ENCODE results near the gene PGLYRP2. TPM values are rescaled to one million over a fixed set of nuclear protein-coding genes. Genes with fewer than 3 reads are reported as not detected.

PGLYRP2 gene
- total RNA-seq, 2 experiments from 2014 or later = not detected

GRCh38 chr19:15445227-15445605 is 34.1 kb downstream of the PGLYRP2 start:
- Mint-ChIP-seq H3K27me3 (no peaks in the 10 kb centered on the region), H3K36me3 (ENCODE audit: low read depth) (peaks cover 7% of the 10 kb centered on the region), H3K27ac (no peak overlapping the region), H3K9me3 (no peaks in the 10 kb centered on the region), H3K4me1 (ENCODE audit: low read depth) (peaks cover 8% of the 10 kb centered on the region), H3K4me3 (no peak overlapping the region)
- H3K27me3 ChIP-seq (ENCODE audit: control insufficient read depth in 1 of 2, insufficient read depth in 2 of 2, low read length in 2 of 2) = no peaks in the 10 kb centered on the region
- H3K36me3 ChIP-seq (ENCODE audit: insufficient read depth, low read length) = no peaks in the 10 kb centered on the region
- H3K27ac ChIP-seq (ENCODE audit: low read depth in 1 of 2, low read length in 2 of 2) = no peak overlapping the region
- no peaks in the 10 kb centered on the region for H3K9me3 ChIP-seq (ENCODE audit: control insufficient read depth in 1 of 2, insufficient read depth in 1 of 2, low read length in 2 of 2)
- peaks cover 13% of the 10 kb centered on the region for H3K4me1 ChIP-seq (ENCODE audit: insufficient read depth, low read length)
- H3K4me3 ChIP-seq (ENCODE audit: low read length) = no peak overlapping the region
- ChIA-PET CTCF (no interaction called here), POLR2A (no interaction called here)
- ATAC-seq (ENCODE audit: poor library complexity) (no peak), DNase-seq (no peak)
- intact Hi-C loops (cut with DNase I, micrococcal nuclease) = loop anchor here in 1 of 2 experiments (10.0 kb wide), 1 partner anchor 740 kb away; the partner anchor contains the start of gene FAM32A
- TF ChIP-seq, protein P1, sequence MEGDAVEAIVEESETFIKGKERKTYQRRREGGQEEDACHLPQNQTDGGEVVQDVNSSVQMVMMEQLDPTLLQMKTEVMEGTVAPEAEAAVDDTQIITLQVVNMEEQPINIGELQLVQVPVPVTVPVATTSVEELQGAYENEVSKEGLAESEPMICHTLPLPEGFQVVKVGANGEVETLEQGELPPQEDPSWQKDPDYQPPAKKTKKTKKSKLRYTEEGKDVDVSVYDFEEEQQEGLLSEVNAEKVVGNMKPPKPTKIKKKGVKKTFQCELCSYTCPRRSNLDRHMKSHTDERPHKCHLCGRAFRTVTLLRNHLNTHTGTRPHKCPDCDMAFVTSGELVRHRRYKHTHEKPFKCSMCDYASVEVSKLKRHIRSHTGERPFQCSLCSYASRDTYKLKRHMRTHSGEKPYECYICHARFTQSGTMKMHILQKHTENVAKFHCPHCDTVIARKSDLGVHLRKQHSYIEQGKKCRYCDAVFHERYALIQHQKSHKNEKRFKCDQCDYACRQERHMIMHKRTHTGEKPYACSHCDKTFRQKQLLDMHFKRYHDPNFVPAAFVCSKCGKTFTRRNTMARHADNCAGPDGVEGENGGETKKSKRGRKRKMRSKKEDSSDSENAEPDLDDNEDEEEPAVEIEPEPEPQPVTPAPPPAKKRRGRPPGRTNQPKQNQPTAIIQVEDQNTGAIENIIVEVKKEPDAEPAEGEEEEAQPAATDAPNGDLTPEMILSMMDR (IDR thresholded peaks at IDR 0.05) = no peak

- no peaks in the 10 kb centered on the region for H3K9me3 Mint-ChIP-seq
- intact Hi-C loops (cut with DNase I, micrococcal nuclease) = loop anchor here in 1 of 2 experiments (10.0 kb wide), 1 partner anchor 740 kb away; the partner anchor contains the start of gene FAM32A
- H3K9me3 ChIP-seq (ENCODE audit: control insufficient read depth in 1 of 2, insufficient read depth in 1 of 2, low read length in 2 of 2) = no peaks in the 10 kb centered on the region
- H3K36me3 ChIP-seq (ENCODE audit: insufficient read depth, low read length) = no peaks in the 10 kb centered on the region
- no peak overlapping the region for H3K27ac ChIP-seq (ENCODE audit: low read depth in 1 of 2, low read length in 2 of 2)
- DNase-seq (no peak), ATAC-seq (ENCODE audit: poor library complexity) (no peak)
- no peaks in the 10 kb centered on the region for H3K27me3 ChIP-seq (ENCODE audit: control insufficient read depth in 1 of 2, insufficient read depth in 2 of 2, low read length in 2 of 2)
- H3K4me3 ChIP-seq (ENCODE audit: low read length) = no peak overlapping the region
- no peak overlapping the region for H3K27ac Mint-ChIP-seq
- H3K36me3 Mint-ChIP-seq (ENCODE audit: low read depth) = peaks cover 5% of the 10 kb centered on the region
- H3K27me3 Mint-ChIP-seq = no peaks in the 10 kb centered on the region
- POLR2A ChIA-PET = no interaction called here
- CTCF ChIA-PET = no interaction called here
- H3K4me1 ChIP-seq (ENCODE audit: insufficient read depth, low read length) = peaks cover 9% of the 10 kb centered on the region
- H3K4me1 Mint-ChIP-seq (ENCODE audit: low read depth) = peaks cover 7% of the 10 kb centered on the region
- TF ChIP-seq, protein P1 (IDR thresholded peaks at IDR 0.05) = no peak
- H3K4me3 Mint-ChIP-seq = no peak overlapping the region
Observed at GRCh38 chr19:15444505-15445226, 34.6 kb downstream of the PGLYRP2 start.

DNA sequence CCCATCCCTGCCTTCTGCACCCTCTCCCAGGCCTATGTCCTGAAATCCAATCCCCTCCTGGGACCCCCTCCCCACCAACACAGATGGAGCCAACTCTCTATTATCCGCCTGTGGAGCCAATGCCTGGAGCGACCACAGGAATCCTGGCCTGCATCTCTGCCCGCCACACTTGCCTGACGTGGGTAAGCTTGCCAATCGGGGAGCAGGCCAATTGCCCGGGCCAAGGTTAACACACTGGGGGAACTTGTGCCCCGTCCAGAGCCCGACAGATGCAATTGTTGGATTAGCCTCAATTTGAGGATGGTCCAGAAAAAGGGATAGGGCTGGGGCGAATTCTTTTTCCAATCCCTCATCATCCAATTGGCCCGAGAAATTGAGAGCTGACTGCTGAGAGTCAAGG is 35.5 kb downstream of the PGLYRP2 start:
- DNase-seq (no peak), ATAC-seq (ENCODE audit: poor library complexity) (no peak)
- Mint-ChIP-seq H3K27me3 (no peaks in the 10 kb centered on the region), H3K36me3 (ENCODE audit: low read depth) (peaks cover 5% of the 10 kb centered on the region), H3K27ac (no peak overlapping the region), H3K9me3 (no peaks in the 10 kb centered on the region), H3K4me3 (no peak overlapping the region), H3K4me1 (ENCODE audit: low read depth) (peaks cover 5% of the 10 kb centered on the region)
- H3K4me1 ChIP-seq (ENCODE audit: insufficient read depth, low read length) = peaks cover 4% of the 10 kb centered on the region
- H3K9me3 ChIP-seq (ENCODE audit: control insufficient read depth in 1 of 2, insufficient read depth in 1 of 2, low read length in 2 of 2) = no peaks in the 10 kb centered on the region
- intact Hi-C loops (cut with DNase I, micrococcal nuclease) = loop anchor here in 1 of 2 experiments (10.0 kb wide), 1 partner anchor 741 kb away; the partner anchor contains the start of gene FAM32A
- H3K4me3 ChIP-seq (ENCODE audit: low read length) = no peak overlapping the region
- CTCF ChIA-PET = no interaction called here
- no peak overlapping the region for H3K27ac ChIP-seq (ENCODE audit: low read depth in 1 of 2, low read length in 2 of 2)
- TF ChIP-seq, protein P1 (IDR thresholded peaks at IDR 0.05) = no peak
- POLR2A ChIA-PET = no interaction called here
- no peaks in the 10 kb centered on the region for H3K36me3 ChIP-seq (ENCODE audit: insufficient read depth, low read length)
- no peaks in the 10 kb centered on the region for H3K27me3 ChIP-seq (ENCODE audit: control insufficient read depth in 1 of 2, insufficient read depth in 2 of 2, low read length in 2 of 2)

Measured in CD4-positive, alpha-beta T cell (primary cell).